Stromal cell of bone marrow (primary cell): ENCODE results near the gene FTHL17.

Source experiments
- DNase-seq: peaks from one replicate; pipeline ENCODE4 v3.0.0-alpha.2; 2012; ENCODE audit warnings: low read depth

FTHL17 gene

DNA sequence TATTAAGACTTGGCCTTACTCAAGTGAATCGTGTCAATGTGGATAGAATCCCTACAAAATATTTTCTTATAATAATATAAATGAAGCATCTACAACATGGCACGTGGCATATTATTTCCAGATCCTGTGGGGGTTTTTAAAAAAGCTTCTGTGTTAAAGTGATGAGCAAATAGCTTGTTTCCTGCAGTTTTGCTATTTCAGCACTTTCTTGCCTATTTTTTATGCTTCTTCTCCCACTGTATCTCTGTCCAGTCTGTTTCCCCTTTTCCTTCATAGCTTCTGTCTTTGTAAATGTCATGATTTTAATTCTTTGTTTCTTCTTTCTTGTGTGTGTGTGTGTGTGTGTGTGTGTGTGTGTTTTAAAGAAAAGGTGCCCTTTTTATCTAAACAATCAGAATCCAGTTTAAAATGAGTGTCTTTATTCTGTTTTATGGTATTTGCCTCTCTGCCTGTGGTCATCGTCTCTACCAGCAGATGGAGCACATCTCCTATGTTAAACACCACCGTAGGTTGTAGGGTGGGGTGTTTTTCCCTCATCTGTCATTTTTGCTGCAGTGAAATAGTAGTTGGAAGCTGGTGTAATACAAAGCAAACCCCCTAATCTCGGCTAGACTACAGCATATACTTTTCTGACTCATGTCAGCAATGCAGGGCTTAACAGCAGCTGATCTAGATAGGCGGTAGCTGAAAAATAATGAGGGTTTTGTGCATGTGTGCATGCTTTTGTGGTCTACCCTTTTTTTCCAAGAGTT is 33.1 kb downstream of the FTHL17 start:
- DNase-seq: peak; percentile 15

DNA sequence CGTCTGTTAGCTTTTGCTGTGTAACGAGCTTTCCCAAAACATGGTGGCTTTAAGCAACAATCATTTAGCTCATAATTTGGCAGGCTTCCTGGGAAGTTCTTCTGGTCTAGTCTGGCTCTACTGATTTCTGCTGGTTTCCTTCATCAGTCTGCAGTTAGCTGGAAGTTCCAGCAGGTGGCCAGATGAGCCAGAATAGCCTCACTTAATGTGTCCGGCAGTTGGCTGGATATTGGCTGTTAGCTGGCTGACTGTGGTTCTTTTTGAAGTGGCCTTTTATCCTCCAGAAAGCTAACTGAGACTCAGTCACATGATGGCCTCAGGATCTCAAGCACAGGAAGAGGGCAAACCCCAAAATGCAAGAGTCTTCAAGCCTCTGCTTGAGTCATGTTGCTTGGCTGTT is 34.9 kb downstream of the FTHL17 start:
- peak; percentile 34 for DNase-seq

DNA sequence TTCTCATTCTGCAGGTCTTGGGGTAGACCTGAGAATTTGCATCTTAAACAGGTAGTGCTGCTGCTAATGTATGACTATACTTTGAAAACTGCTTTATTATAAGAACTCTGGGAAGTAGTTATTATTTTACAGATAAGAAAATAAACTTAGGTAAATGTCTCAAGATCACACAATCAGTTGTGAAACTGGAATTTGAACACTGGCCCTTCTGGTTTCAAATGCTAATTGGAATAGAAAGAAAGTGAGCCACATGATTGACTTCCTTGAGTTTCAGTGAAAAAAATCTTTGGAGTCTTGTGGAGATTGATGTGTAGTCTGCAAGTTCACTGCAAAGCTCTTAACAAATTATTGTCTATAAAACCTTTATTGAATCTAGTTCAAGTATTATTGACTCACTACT is 44.5 kb downstream of the FTHL17 start:
- no peak for DNase-seq

DNA sequence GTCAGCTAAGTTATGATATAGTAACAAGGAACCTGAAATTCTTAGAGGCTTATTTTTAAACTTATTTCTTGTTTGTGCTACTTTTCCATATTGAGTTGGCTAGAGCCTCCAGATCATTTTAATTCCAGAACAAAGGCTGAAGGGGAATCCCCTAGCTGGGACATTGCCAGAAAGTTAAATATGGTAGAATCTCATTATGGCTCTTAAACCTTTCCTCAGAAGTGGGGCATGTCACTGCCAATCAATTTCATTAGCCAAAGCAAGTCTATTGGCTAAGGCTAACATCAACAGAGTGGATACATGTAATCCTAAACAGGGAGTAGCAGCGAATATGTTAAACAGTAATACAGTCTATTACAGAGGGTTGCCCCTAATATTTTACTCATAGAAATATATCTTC is 47.0 kb downstream of the FTHL17 start:
- no peak for DNase-seq

DNA sequence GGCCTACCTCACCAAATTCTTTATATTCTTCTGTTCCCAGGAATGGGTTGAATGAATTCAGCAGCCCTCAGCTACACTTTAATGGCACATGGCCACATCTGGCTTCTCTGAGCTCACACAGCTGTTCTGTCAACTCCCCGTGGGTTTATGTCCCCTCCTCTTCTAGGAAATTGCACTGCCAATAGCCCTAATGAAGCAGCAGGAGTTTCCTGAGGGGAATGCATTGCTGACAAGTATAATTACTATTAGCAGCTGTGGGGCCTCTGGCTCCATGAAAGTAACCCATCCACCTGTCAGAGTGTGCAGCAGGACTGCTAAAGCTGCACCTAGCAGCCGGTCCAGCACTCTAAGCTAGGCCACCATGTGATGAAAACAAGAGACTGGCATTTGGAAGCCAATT is 50.3 kb downstream of the FTHL17 start:
- no peak for DNase-seq
